GM12891 (cell line): ENCODE measurements around the gene RBM20.

ENCODE experiments used
- PAX5 ChIP-seq: IDR thresholded peaks from 2 replicates; pipeline ENCODE4 v1.6.1; 2011; ENCODE audit warnings: low read length, moderate library complexity, mild to moderate bottlenecking; ENCODE audit not compliant: insufficient read depth, severe bottlenecking
- POLR2A ChIP-seq: IDR thresholded peaks from 2 replicates; pipeline ENCODE4 v1.6.1; 2011; ENCODE audit warnings: low read depth, low read length, control low read depth
- POLR2AphosphoS5 ChIP-seq: IDR thresholded peaks from 2 replicates; pipeline ENCODE4 v1.6.1; 2011; ENCODE audit warnings: low read depth, low read length, control low read depth
- POU2F2 ChIP-seq: IDR thresholded peaks from 2 replicates; pipeline ENCODE4 v1.6.1; 2011; ENCODE audit warnings: low read depth, mild to moderate bottlenecking, control low read depth, low read length, moderate library complexity
- SPI1 ChIP-seq: IDR thresholded peaks from 2 replicates; pipeline ENCODE4 v1.6.1; 2011; ENCODE audit warnings: low read depth, low read length, control low read depth
- TAF1 ChIP-seq: IDR thresholded peaks from 2 replicates; pipeline ENCODE4 v1.6.1; 2011; ENCODE audit warnings: low read depth, low read length, control low read depth

- TF ChIP-seq SPI1 (no peak), TAF1 (no peak), POLR2A (no peak), POLR2AphosphoS5 (no peak), PAX5 (no peak), POU2F2 (no peak)
These were observed 16.0 kb upstream of the RBM20 start for GRCh38 chr10:110628161-110628560.
